HG02798 (cell line): ENCODE results near the gene PFKFB2.

Experiments used
- ATAC-seq: cut with Tn5 transposase; IDR thresholded peaks from one replicate; pipeline ENCODE4 v1.9.1; 2021; ENCODE audit warnings: mild to moderate bottlenecking; ENCODE audit not compliant: unreplicated experiment, poor library complexity

PFKFB2 gene

DNA sequence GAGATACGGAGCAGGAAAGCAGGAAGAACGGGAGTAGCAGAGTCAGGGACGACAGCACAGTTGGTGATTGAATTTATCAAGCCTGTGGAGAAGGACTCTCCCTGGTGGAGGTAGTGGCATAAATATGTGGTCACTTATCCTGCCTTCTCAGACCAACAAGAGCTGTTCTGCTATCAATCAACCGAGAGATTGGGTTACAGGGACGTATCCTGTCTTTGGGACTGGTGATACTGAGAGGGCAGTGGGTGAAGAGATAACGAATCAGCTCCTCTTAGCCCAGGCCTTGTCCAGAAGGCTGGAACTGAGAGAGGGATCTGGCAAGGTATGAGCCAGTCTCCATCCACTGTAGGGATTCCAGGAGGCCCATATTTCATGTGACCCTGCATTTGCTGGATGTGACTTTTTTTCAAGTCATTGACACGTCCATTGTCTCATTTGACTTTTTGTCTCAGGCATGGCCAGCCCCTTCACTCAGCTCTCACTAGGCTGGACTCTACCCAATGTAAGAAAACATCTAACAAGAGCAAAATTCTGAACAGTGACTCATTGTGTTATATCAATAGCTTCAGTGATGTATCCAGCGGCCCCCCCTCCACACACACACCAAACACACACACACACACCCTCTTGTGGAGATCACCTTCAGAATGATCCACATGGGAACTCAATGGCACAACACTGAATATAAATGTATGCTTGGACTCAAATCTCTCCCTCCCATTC, 31.8 kb upstream of the PFKFB2 start:
- no peak for ATAC-seq

DNA sequence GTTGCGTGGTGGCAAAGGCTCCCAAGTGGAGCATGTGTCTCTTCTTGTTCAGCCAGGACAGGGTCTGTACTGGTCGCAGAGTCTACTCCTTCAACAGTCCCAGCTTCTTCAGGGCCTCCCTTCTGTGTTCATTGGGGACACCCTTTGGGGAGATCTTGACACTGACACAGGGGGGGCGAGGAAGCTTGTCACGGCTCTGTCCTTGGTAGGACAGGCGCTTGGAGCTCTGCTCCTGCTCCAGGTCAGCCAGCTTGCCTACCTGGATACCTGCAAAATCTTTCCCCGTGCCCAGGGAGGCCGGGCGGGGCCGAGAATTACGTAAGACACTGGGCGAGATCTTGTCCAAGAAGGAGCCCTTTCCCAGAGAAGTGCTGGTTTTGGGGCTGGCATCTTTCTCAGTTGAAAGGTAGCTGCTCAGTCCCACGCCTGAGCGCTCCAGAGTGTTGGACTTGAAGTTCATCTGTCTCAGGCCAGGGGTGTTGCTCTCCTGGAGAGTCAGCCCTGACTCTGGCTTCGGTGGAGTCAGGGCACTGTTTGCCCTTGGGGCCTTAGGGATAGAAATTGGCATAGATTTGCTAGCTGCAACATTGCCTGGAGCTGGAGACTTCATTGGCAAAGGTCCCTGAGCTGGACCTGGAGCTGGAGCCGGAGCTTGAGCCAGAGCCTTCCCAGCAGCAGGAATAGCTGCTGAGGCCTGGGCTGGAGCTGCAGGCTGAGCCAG, 31.0 kb upstream of the PFKFB2 start:
- ATAC-seq, result no peak

DNA sequence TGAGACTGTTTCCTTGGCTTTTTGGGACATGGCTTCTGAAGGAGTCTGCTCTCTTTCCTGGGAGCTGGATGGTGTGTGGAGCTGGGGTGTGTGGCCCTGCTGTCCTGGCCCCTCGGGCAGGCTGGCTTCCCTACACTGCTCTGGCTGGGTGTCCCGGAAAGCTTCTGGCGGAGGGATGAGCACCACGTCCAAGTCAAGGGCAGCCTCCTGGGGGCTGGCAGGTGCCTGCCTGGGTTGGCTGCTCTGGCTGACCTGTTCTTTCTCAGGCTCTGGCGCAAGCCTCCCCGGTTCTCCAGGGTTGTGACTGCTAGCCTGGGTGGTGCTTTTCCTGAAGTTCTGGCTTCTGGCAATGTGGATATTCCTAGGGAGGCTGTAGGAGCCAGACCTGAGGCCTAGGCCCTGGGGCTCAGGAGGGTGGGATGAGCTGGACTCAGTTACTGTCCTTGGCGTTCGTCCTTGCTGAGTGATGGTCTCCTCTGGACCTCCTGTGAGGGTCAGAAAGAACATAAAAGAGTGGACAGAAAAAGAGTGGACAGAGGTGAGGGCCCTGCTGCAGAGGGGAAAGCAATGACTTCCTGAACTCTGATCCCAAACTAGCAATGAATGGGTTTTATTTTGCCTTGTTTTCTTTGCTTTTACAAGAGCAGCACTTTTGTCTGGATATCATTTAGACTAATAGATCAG, 29.9 kb upstream of the PFKFB2 start:
- no peak for ATAC-seq

DNA sequence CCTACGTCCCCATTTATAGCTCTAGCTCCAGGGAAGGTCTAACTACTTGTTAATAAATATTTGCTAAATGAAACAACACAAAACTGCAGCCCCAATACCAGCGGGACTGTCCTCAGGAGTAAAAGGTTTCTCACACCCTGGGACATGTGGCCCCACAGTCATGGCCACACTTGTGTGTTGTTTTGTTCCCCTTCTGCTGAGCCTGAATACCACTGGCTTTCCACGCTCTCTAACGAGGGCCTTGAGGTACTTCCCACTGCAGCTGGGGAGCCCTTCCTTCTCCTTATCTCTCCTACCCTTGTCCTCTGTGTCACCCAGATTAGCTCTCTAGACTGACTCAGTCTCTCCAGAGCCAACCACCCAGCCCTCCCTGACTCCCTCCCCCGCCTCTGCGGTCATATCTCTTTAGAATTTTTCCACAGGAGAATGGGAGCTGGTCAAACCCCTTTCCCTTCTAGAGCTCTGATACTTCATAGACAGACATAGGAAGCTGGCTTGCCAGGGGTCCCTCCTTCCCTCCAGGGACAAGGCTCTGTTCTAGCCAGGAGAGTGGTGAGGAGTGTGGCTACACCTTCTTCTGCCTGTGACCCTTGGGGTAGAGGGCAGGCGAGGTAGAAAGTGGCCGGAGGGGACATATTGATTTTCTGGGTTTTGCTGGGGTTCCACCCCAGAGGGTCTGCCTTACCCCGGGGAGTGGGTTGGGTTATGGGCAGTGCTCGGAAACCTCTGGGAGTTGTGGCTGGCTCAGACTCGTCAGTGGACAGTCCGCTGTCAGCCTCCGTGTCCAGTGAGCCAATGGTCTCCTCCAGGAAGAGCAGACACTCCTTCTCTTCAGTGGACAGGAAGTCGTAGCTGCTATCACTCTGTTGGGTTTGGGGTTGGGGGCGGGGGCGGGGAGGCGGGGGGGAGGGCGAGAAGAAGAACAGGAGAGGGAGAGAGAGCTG, 28.6 kb upstream of the PFKFB2 start:
- no peak for ATAC-seq

DNA sequence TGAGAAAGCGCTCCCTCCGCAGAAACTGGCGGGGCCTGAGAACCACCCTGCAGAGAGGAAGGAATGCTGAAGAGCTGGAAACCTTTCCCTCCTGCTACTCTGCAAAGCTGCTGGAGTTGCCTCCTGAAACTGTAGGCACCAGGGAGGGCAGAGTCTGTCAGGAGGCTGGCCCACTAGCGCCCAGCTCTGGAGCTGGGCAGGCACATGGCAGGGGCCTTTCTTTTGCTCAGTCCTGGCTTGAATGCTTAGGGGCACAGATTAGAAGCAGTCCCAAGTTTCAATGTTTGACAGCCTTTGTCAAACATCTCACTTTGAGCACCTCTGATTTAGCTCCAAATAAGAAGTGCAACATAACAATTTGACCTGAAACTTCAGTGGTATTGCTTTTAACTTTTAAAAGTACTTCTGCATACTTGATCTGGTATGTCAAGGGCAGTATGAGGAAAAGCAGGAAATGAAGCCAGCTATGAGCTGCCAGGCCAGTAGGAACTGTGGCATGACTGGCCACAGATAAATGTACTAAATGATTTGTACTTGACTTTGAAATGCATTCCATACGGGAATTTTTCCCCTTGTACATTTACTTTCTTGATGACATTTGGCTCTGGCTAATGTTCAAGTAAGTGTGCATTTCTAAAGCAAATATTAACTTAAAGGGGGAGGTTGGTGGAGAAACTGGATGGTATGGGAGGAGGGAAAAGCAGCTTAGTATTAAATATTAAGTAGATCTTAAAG, 27.8 kb upstream of the PFKFB2 start:
- ATAC-seq, result no peak

DNA sequence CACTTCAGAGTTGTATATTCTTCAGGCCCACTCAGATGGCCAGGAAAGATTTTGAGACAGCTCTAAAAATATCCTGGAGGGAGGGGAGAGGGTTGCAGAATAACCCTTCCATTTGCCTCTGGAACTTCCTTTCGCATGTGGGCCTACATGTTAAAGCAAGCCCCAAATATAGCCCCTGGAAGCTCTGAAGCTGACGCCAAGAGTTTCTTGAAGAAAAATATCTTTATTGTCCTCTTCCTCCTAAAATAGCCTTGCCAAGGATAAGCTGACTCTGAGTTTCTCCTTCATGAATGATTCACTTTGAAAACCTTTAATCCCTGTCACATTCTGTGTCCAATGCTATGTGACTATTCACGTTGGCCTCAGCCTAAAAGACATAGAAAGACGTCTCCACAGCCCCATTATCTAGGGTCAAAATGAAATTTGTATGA, 27.0 kb upstream of the PFKFB2 start:
- no peak for ATAC-seq

DNA sequence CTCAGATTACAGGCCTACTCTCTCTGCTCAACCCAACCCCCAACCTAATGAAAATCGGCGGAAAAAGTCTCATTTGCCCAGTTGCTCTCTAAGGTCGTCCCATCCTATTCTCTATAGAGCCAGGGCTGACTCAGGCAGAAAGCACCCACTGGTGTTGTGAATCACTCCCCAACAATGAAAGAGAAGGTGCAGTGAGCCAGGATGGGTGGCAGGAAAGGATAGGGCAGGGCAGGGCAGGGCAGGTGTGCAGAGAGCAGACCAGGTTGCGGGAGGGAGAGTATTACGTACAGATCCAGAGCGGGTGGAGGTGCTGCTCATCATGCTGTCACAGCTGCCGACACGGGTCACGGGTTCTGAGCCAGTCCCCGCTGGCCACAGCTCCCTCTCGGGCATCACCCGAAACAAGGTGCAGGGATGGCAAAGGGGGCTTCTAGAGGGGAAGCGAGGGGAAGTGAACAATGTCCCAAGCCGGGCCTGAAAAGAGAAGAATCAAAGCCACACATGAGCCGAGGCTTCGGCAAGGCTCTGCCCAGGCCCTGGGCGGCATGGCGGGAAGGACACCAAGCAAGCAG, 25.8 kb upstream of the PFKFB2 start:
- no peak for ATAC-seq

DNA sequence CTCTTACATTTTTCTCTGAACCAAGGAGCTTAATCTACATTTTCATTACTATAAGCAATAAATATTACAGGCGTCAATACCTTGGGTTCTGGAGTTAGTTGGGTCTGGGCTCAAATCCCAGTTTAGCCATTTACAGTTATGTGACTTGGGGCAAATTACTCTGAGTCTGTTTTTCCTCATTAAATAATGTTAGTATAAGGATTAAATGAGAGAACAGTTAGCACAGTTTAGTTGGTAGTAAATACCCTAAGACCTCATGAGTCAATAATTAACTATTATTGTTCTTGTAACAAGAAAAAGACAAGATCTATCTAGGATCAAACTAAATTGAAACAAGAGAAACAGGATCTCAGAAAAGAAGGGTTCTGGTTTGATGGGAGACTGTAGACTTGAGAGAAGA, 25.2 kb upstream of the PFKFB2 start:
- ATAC-seq, result no peak

DNA sequence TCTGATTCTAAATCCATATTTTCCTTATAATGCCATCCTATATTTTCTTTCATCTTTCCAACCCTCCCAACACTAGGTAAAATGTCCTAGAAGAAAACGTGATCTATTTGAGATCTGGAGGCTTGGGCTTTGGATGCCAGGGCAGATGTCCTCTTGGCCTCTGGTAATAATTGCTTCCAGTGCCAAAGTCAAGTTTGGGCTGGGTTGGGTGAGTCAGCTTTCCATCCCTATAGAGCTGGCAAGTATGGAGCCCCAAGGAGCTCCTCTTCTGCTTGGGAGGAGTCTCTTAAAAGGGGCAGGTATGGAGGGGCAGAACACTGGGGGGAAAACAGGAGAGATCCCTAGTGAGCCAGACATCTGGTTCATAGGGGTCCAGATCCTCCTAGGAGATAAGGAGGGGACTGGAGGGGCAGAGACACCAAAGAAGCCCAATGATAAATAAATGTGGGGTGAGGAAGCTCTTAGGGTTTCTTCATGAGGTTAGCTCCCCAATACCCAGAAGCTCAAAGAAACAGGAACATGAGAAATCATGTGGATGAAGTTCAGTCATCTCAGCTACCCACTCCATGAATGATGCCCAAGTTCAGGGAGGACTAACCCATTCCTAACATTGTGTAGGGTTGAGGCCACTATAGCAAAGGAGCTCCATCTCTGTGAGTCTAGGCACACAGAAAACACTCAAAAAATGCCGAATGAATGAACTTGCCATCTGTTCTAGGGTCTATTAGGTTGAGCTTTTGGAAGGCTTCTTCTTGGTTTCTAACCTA, 24.0 kb upstream of the PFKFB2 start:
- ATAC-seq, result no peak

- ATAC-seq, result no peak
Measured at GRCh38 chr1:207029701-207030521, 23.2 kb upstream of the PFKFB2 start.

GRCh38 chr1:207030522-207031009, 22.5 kb upstream of the PFKFB2 start:
- ATAC-seq, result no peak

- no peak for ATAC-seq
Measured at GRCh38 chr1:207031016-207031415, 22.1 kb upstream of the PFKFB2 start.

GRCh38 chr1:207031632-207032264, 21.3 kb upstream of the PFKFB2 start:
- no peak for ATAC-seq

DNA sequence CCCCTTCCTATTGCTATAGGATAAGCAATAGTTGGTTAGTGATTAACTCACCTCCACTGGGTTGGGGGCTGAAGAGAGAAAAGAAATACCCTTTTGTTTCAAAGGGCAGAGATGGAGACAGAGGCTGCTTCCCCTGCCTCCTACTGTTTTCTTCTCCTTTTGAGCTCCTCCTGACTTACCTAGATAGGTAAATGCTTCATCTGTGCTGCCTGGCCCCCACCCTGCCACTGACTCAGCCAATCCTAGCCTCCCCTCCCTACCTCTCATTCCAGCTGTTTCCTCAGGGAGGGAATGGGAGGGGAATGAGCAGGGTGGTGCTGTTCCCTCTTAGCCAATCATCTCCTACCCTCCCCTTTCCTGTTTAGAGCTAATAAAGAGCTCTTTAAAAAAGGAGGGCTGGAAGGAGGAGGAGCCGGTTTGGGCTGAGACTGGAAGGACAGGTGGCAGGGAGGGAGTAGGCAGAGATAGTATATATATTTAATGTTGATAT, 20.5 kb upstream of the PFKFB2 start, which contains the start of gene C1orf116:
C1orf116 (minus strand) TSS at position 229 of the 490 bp plus-strand sequence. CDS start 5,158 bp downstream, outside the sequence.
- ATAC-seq, result no peak

- ATAC-seq, result no peak
Measured at GRCh38 chr1:207033302-207033701, 19.8 kb upstream of the PFKFB2 start.

- no peak for ATAC-seq
Measured at GRCh38 chr1:207034208-207034607, 18.9 kb upstream of the PFKFB2 start.

DNA sequence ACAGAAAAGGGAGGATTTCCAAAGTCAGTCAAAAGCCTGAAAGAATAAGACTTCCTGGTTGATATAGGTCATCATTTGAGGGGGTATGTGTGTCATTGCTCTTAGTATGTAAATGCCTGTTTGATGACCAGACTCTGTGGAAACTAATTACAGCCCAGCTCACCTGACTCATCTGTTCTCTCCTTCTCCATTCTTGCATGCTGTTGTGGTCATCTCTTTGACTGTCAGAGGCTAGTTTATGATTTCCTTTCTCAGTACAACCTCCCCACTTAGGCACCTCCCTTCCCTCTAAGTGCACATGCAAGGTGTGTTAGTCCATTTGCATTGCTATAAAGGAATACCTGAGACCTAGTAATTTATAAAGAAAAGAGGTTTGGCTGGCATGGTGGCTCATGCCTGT, 18.1 kb upstream of the PFKFB2 start:
- ATAC-seq, result no peak
